OCI-LY7 (cell line): ENCODE measurements around the gene LRRIQ4. TPM values are rescaled to one million over a fixed set of nuclear protein-coding genes. Genes with fewer than 3 reads are reported as not detected.

Experiments
- BruUV-seq: library from RNA; stranded (reverse); fragments of 400-500 nt; replicated peaks from 2 replicates; lab custom pipeline; 2021; lab: Mats Ljungman, UMichigan
- CTCF ChIA-PET: fragments of 300-600 bp; sonication (Branson Sonifier 250); formaldehyde crosslinking; loops from one replicate; lab custom pipeline; 2022; ENCODE audit warnings: antibody characterized with exemption; ENCODE audit not compliant: unreplicated experiment; lab: Charles Lee
- POLR2A ChIA-PET: fragments of 300-600 bp; sonication (Branson Sonifier 250); formaldehyde crosslinking; loops from one replicate; lab custom pipeline; 2022; ENCODE audit warnings: antibody characterized with exemption; lab: Charles Lee
- DNase-seq: peaks from one replicate; pipeline ENCODE4 v3.0.0-alpha.2; 2015; ENCODE audit warnings: low spot score
- H2AFZ ChIP-seq: fragments of 200-600 bp; sonication (generic), shearing (Covaris generic); 2 replicates; pipeline ENCODE4 v1.6.1; 2014; ENCODE audit warnings: mild to moderate bottlenecking, antibody characterized with exemption, low read length, moderate library complexity
- H3K27ac ChIP-seq: fragments of 200-600 bp; sonication (generic); 2 replicates; pipeline ENCODE4 v1.5.1; 2014; ENCODE audit warnings: mixed run types, low read depth, mild to moderate bottlenecking, moderate library complexity, low read length, inconsistent platforms; ENCODE audit not compliant: poor library complexity, severe bottlenecking
- H3K36me3 ChIP-seq: fragments of 200-600 bp; sonication (generic); 2 replicates; pipeline ENCODE4 v1.6.1; 2014; ENCODE audit warnings: mild to moderate bottlenecking, antibody characterized with exemption, low read length, moderate library complexity, mixed read lengths; ENCODE audit not compliant: insufficient read depth
- H3K4me1 ChIP-seq: fragments of 200-600 bp; sonication (generic); 2 replicates; pipeline ENCODE4 v1.5.1; 2014; ENCODE audit warnings: mild to moderate bottlenecking, low read length; ENCODE audit not compliant: insufficient read depth, poor library complexity, severe bottlenecking
- H3K4me2 ChIP-seq: fragments of 200-600 bp; sonication (generic); 2 replicates; pipeline ENCODE4 v1.6.1; 2014; ENCODE audit warnings: mild to moderate bottlenecking, low read length
- H3K4me3 ChIP-seq: fragments of 200-600 bp; sonication (generic); 2 replicates; pipeline ENCODE4 v1.5.1; 2014; ENCODE audit warnings: mild to moderate bottlenecking, low read depth, low read length; ENCODE audit not compliant: poor library complexity, severe bottlenecking
- H3K79me2 ChIP-seq: fragments of 200-600 bp; sonication (generic); 2 replicates; pipeline ENCODE4 v1.6.1; 2016; ENCODE audit warnings: low read depth, mild to moderate bottlenecking, low read length, moderate library complexity, mixed read lengths; ENCODE audit not compliant: insufficient read depth
- H3K9me2 ChIP-seq: fragments of 200-600 bp; sonication (generic); 2 replicates; pipeline ENCODE4 v1.6.1; 2016; ENCODE audit warnings: mild to moderate bottlenecking, low read length, mixed read lengths; ENCODE audit not compliant: insufficient read depth
- H3K9me3 ChIP-seq: fragments of 200-600 bp; sonication (generic); 2 replicates; pipeline ENCODE4 v1.6.1; 2014; ENCODE audit warnings: mild to moderate bottlenecking, mixed run types, low read length, mixed read lengths
- H4K20me1 ChIP-seq: fragments of 200-600 bp; sonication (generic); 2 replicates; pipeline ENCODE4 v1.6.1; 2014; ENCODE audit warnings: mild to moderate bottlenecking, antibody characterized with exemption, low read length, moderate library complexity, mixed read lengths; ENCODE audit not compliant: insufficient read depth
- CTCF ChIP-seq: fragments of 200-600 bp; sonication (generic); conservative IDR thresholded peaks from 2 replicates; pipeline ENCODE4 v1.5.1; 2014; ENCODE audit warnings: mild to moderate bottlenecking, antibody characterized with exemption, low read length, moderate library complexity, mixed read lengths
- EZH2phosphoT487 ChIP-seq: fragments of 200-600 bp; sonication (generic); IDR thresholded peaks from 2 replicates; pipeline ENCODE4 v1.6.1; 2018; ENCODE audit warnings: low read depth, borderline replicate concordance, mild to moderate bottlenecking, mixed run types, antibody characterized with exemption, low read length, moderate library complexity, mixed read lengths
- intact Hi-C: fragments of 100-400 bp; cut with micrococcal nuclease; formaldehyde crosslinking; loops from one replicate; pipeline ENCODE4 v1.10.0; 2022; ENCODE audit not compliant: unreplicated experiment
- total RNA-seq, 2 experiments: library from RNA; depleted of rRNA in 1 of 2; stranded (reverse); fragments of >200 nt in 1 of 2; shearing (Covaris generic) in 1 of 2; gene quantifications; 2 replicates each; pipeline ENCODE4 v1.2.3, GENCODE V29; 2014 to 2022

Gene LRRIQ4
- total RNA-seq, 2 experiments from 2014 or later: 0.17 to 0.47 TPM

GRCh38 chr3:169861871-169862270 is 49.2 kb downstream of the LRRIQ4 start:
- H3K4me3 ChIP-seq: no peak overlapping the region
- TF ChIP-seq EZH2phosphoT487 (no peak), CTCF (no peak)
- H3K4me2 ChIP-seq: no peak overlapping the region
- no peaks in the 10 kb centered on the region for H3K9me3 ChIP-seq
- intact Hi-C loops: loop anchor here (5.0 to 10.0 kb wide), 4 partner anchors 100 to 550 kb away; partner anchors contain the start of gene PHC3
- H3K4me1 ChIP-seq: peaks cover 33% of the 10 kb centered on the region
- H4K20me1 ChIP-seq: no peaks in the 10 kb centered on the region
- CTCF ChIA-PET: interaction anchor here (0.7 to 1.4 kb wide), 2 partner anchors 68 to 140 kb away, joined by 3 read pairs; no protein-coding TSS in a partner anchor
- no peak for DNase-seq
- H3K27ac ChIP-seq: no peak overlapping the region
- no peak overlapping the region for H2AFZ ChIP-seq
- BruUV-seq: no TSS peak
- POLR2A ChIA-PET: interaction anchor here (0.8 to 2.3 kb wide), 9 partner anchors 8 to 192 kb away, joined by 3 to 6 read pairs (median 4); partner anchors contain the start of genes GPR160 and LRRC31
- no peaks in the 10 kb centered on the region for H3K9me2 ChIP-seq
- no peaks in the 10 kb centered on the region for H3K79me2 ChIP-seq
- no peaks in the 10 kb centered on the region for H3K36me3 ChIP-seq

GRCh38 chr3:169863458-169863899 is 50.8 kb downstream of the LRRIQ4 start:
- no TSS peak for BruUV-seq
- Histone ChIP-seq H3K27ac (no peak overlapping the region), H4K20me1 (no peaks in the 10 kb centered on the region), H3K36me3 (no peaks in the 10 kb centered on the region), H3K79me2 (no peaks in the 10 kb centered on the region), H3K9me2 (no peaks in the 10 kb centered on the region), H3K9me3 (no peaks in the 10 kb centered on the region), H2AFZ (peak overlapping the region; percentile 98; the same call in 1 of the 2 replicates), H3K4me1 (peaks cover 33% of the 10 kb centered on the region), H3K4me3 (no peak overlapping the region), H3K4me2 (peak overlapping the region; percentile 48)
- intact Hi-C loops: loop anchor here (1.0 to 10.0 kb wide), 8 partner anchors 101 to 549 kb away; partner anchors contain the start of genes GPR160, PHC3 and SEC62
- peak; percentile 99 for TF ChIP-seq CTCF
- no peak for TF ChIP-seq EZH2phosphoT487
- ChIA-PET CTCF (no interaction called here), POLR2A (interaction anchor here (0.9 to 2.3 kb wide), 3 partner anchors 11 to 189 kb away, joined by 3 to 5 read pairs (median 3); no protein-coding TSS in a partner anchor)
- peak; percentile 85 for DNase-seq

- H3K9me3 ChIP-seq: no peaks in the 10 kb centered on the region
- no peak for TF ChIP-seq CTCF
- no peak for TF ChIP-seq EZH2phosphoT487
- no peaks in the 10 kb centered on the region for H3K36me3 ChIP-seq
- peak overlapping the region; percentile 98; the same call in 1 of the 2 replicates for H2AFZ ChIP-seq
- peak overlapping the region; percentile 48; the same call in 1 of the 2 replicates for H3K4me2 ChIP-seq
- no peak overlapping the region for H3K27ac ChIP-seq
- H4K20me1 ChIP-seq: no peaks in the 10 kb centered on the region
- H3K4me3 ChIP-seq: no peak overlapping the region
- CTCF ChIA-PET: interaction anchor here (0.5 kb wide), 2 partner anchors 55 to 157 kb away, joined by 3 to 4 read pairs; no protein-coding TSS in a partner anchor
- intact Hi-C loops: loop anchor here (5.0 to 10.0 kb wide), 4 partner anchors 102 to 548 kb away; partner anchors contain the start of gene PHC3
- DNase-seq: no peak
- peaks cover 33% of the 10 kb centered on the region for H3K4me1 ChIP-seq
- no peaks in the 10 kb centered on the region for H3K79me2 ChIP-seq
- POLR2A ChIA-PET: interaction anchor here (0.9 to 2.3 kb wide), 4 partner anchors 10 to 188 kb away, joined by 3 to 5 read pairs (median 4); no protein-coding TSS in a partner anchor
- H3K9me2 ChIP-seq: no peaks in the 10 kb centered on the region
- no TSS peak for BruUV-seq
Observed at GRCh38 chr3:169864270-169864669, 51.6 kb downstream of the LRRIQ4 start.
